Measurements from ENCODE around the gene CIRBP. TPM values are rescaled to one million over a fixed set of nuclear protein-coding genes. Genes with fewer than 3 reads are reported as not detected.

CIRBP gene
- total and polyA plus RNA-seq, 9 of the 15 experiments (the other 6 are each of a cell fraction or from before 2014, with no cell fraction given), result 20.5 to 327 (median 176) TPM

DNA sequence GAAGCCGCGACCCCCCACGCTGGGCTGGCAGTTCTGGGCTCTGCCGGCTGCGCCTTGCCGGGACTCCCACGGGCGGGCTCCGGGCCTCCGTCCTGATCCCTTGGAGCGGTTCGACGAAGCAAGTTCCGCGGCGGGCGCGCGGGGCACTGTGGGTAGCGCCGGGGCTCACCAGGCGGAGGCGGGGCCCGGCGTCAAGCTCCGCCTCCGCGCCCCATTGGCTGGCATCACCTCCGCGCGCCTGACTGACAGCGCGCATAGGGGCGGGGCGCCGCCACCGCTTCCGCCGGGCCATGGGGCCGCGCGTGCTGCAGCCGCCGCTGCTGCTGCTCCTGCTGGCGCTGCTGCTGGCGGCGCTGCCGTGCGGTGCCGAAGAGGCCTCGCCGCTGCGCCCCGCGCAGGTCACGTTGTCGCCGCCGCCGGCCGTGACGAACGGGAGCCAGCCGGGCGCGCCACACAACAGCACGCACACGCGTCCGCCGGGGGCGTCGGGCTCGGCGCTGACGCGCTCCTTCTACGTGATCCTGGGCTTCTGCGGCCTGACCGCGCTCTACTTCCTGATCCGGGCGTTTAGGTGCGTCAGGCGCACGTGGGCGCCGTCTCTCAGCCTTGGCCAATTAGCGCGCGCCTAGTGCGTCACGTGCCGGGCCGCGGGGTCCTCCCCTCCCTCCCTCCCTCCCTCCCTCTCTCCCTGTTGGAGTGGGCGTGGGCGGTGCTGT, 6.3 kb downstream of the CIRBP start, which contains the start of gene FAM174C (continued):
- TF ChIP-seq, protein P1, sequence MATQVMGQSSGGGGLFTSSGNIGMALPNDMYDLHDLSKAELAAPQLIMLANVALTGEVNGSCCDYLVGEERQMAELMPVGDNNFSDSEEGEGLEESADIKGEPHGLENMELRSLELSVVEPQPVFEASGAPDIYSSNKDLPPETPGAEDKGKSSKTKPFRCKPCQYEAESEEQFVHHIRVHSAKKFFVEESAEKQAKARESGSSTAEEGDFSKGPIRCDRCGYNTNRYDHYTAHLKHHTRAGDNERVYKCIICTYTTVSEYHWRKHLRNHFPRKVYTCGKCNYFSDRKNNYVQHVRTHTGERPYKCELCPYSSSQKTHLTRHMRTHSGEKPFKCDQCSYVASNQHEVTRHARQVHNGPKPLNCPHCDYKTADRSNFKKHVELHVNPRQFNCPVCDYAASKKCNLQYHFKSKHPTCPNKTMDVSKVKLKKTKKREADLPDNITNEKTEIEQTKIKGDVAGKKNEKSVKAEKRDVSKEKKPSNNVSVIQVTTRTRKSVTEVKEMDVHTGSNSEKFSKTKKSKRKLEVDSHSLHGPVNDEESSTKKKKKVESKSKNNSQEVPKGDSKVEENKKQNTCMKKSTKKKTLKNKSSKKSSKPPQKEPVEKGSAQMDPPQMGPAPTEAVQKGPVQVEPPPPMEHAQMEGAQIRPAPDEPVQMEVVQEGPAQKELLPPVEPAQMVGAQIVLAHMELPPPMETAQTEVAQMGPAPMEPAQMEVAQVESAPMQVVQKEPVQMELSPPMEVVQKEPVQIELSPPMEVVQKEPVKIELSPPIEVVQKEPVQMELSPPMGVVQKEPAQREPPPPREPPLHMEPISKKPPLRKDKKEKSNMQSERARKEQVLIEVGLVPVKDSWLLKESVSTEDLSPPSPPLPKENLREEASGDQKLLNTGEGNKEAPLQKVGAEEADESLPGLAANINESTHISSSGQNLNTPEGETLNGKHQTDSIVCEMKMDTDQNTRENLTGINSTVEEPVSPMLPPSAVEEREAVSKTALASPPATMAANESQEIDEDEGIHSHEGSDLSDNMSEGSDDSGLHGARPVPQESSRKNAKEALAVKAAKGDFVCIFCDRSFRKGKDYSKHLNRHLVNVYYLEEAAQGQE (IDR thresholded peaks at IDR 0.05; ENCODE audit: borderline replicate concordance), result peak; percentile 95
- TF ChIP-seq, protein P1 (CRISPR knock-in tag; IDR thresholded peaks at IDR 0.05; ENCODE audit: low read depth), result peak; percentile 75
- TF ChIP-seq ZNF282 (CRISPR knock-in tag; IDR thresholded peaks at IDR 0.05) (0 out of 2 replicates have a peak, but pooled peaks have one; percentile 32), RBM34 (IDR thresholded peaks at IDR 0.05; ENCODE audit: borderline replicate concordance, insufficient read depth, low read length) (peak; percentile 74; the same call in 1 of the 2 replicates), PHF8 (IDR thresholded peaks at IDR 0.05; ENCODE audit: borderline replicate concordance, low read length) (peak; percentile 94; the same call in 1 of the 2 replicates), ZBED1 (IDR thresholded peaks at IDR 0.05) (peak; percentile 82; the same call in 1 of the 2 replicates), HSF4 (CRISPR knock-in tag; IDR thresholded peaks at IDR 0.05; ENCODE audit: borderline replicate concordance) (peak; percentile 64; the same call in 1 of the 2 replicates), RBBP5 (IDR thresholded peaks at IDR 0.05; ENCODE audit: borderline replicate concordance, insufficient read depth, low read length, poor library complexity, severe bottlenecking) (peak; percentile 96), SP2 (IDR thresholded peaks at IDR 0.05; ENCODE audit: extremely low read depth, low read depth, low read length, poor library complexity, severe bottlenecking) (peak; percentile 13), TBL1XR1 (IDR thresholded peaks at IDR 0.05; ENCODE audit: low read length in 2 of 2) (no peak), XRCC5 (IDR thresholded peaks at IDR 0.05; ENCODE audit: low read depth, low read length) (0 out of 2 replicates have a peak, but pooled peaks have one; percentile 42)
- TF ChIP-seq, protein P2, sequence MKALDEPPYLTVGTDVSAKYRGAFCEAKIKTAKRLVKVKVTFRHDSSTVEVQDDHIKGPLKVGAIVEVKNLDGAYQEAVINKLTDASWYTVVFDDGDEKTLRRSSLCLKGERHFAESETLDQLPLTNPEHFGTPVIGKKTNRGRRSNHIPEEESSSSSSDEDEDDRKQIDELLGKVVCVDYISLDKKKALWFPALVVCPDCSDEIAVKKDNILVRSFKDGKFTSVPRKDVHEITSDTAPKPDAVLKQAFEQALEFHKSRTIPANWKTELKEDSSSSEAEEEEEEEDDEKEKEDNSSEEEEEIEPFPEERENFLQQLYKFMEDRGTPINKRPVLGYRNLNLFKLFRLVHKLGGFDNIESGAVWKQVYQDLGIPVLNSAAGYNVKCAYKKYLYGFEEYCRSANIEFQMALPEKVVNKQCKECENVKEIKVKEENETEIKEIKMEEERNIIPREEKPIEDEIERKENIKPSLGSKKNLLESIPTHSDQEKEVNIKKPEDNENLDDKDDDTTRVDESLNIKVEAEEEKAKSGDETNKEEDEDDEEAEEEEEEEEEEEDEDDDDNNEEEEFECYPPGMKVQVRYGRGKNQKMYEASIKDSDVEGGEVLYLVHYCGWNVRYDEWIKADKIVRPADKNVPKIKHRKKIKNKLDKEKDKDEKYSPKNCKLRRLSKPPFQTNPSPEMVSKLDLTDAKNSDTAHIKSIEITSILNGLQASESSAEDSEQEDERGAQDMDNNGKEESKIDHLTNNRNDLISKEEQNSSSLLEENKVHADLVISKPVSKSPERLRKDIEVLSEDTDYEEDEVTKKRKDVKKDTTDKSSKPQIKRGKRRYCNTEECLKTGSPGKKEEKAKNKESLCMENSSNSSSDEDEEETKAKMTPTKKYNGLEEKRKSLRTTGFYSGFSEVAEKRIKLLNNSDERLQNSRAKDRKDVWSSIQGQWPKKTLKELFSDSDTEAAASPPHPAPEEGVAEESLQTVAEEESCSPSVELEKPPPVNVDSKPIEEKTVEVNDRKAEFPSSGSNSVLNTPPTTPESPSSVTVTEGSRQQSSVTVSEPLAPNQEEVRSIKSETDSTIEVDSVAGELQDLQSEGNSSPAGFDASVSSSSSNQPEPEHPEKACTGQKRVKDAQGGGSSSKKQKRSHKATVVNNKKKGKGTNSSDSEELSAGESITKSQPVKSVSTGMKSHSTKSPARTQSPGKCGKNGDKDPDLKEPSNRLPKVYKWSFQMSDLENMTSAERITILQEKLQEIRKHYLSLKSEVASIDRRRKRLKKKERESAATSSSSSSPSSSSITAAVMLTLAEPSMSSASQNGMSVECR (CRISPR knock-in tag; IDR thresholded peaks at IDR 0.05), result peak; percentile 97
- TF ChIP-seq, protein P3, sequence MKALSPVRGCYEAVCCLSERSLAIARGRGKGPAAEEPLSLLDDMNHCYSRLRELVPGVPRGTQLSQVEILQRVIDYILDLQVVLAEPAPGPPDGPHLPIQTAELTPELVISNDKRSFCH (CRISPR knock-in tag; IDR thresholded peaks at IDR 0.05), result no peak
- TF ChIP-seq, protein P3 (tag; IDR thresholded peaks at IDR 0.05), result peak; percentile 2; the same call in 1 of the 2 replicates

Measured in K562 (cell line).